ENCODE data around the gene IFI27.
"Not testable (repeated sequence)": the region's sequence is repeated elsewhere in the genome, so short reads cannot be mapped to it uniquely, and the experiment has no call there.

Gene IFI27

DNA sequence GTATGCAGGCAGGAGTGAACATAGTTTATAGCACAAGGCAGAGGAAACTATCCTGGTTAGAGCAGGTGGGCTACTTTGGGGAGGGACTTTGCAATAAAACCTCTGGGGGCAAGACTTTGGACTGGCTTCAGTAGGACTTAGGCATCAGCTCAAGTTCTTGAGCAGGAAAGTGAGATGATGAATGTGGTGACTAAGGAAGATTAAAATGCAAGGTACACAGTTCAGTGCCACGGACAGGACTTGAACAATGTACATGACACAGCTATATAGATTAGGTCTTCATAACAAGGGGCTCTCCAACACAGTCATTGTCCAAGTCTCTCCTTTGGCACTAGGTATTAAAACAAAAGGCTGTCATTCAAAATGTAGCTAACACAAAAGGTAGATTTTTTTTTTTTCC is 42.1 kb downstream of the IFI27 start:
- no peak for DNase-seq (ENCODE audit: low read depth)

- DNase-seq (ENCODE audit: low read depth), result no peak
Observed at GRCh38 chr14:94153750-94154342, 43.3 kb downstream of the IFI27 start.

DNA sequence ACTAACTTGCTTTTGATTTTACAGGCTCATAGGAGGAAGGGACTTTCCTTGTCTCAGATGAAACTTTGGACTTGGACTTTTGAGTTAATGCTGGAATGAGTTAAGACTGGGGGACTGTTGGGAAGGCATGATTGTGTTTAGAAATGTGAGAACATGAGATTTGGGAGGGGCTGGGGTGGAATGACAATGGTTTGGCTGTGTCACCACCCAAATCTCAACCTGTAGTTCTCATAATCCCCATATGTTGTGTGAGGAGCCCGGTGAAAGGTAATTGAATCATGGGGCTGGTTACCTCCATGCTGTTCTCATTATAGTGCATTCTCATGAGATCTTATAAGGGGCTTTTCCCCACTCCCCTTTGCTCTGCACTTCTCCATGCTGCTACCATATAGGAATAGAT is 45.6 kb downstream of the IFI27 start:
- not testable (repeated sequence) for DNase-seq (ENCODE audit: low read depth)

DNA sequence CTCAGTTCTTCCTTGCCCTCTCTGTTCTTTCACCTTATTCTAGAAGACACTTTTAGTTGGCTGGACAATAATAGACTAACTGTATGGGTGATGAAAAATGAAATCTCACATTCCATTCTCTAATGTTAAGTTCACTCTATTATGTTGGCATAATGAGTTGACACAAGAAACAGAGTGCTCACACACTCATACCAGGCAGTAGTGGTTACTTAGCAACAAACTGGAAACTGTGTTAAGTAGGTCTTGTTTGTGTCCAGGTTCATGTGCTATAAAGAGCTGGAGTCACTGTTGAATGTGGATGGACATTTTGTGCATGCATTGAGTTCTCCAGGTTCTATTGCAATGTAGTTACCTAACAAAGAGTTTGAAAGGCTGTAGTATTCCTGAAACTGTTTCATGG is 46.7 kb downstream of the IFI27 start:
- DNase-seq (ENCODE audit: low read depth), result no peak

DNA sequence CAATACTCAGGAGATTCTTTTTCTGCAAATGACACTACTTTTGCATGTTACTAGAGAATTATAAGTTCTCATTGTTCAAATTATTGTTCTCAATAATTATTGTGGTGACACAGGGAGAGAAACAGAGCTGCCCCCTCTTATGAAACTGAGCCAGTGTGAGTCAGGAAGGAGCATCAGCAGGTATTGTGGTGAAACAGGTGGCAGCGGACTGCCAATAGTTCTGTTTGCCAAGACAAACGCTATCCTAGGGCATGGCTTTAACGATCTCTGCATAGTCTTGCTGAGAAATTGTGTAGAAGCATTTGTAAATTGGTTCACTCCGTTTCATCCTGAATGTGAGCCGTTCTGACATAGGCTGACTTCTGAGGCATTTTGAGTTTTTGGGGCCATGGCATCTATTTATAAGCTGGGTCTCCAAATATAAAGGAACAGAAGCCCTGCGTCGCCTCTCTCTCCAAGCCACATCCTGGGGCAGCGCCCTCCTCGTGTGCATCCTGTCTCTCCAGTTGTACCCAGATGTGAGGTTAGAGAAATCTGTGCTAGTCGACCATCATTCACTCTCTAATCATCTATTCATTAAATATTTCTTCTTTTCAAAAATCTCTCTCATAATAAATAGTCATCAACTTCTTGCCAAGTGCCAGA is 47.8 kb downstream of the IFI27 start:
- no peak for DNase-seq (ENCODE audit: low read depth)

GRCh38 chr14:94161058-94161457 is 50.5 kb downstream of the IFI27 start:
- no peak for DNase-seq (ENCODE audit: low read depth)

DNA sequence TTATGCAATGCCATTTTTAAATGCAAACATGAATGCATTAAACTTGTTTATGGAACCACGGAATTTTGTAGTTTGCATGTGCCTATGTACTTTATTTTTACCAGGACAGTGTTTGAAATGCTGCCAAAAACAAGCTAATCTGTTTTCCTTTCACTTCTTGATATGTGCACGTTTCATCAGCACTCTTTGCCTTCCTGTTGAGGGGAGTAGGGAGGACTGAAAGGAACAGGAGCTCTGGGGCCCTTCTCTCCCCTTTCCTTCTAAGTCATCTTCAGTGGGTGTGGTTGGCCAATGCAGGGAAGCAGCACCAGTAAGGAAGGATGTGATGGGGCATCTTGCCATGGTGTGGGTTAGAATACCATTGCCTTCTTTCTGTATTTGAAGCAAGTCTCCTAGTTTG is 51.4 kb downstream of the IFI27 start:
- DNase-seq (ENCODE audit: low read depth), result no peak

- no peak for DNase-seq (ENCODE audit: low read depth)
Observed at GRCh38 chr14:94162466-94162865, 51.9 kb downstream of the IFI27 start.

GRCh38 chr14:94163796-94164195 is 53.3 kb downstream of the IFI27 start:
- no peak for DNase-seq (ENCODE audit: low read depth)

GRCh38 chr14:94164685-94165431 is 54.3 kb downstream of the IFI27 start:
- no peak for DNase-seq (ENCODE audit: low read depth)

- no peak for DNase-seq (ENCODE audit: low read depth)
Observed at GRCh38 chr14:94165744-94166143, 55.2 kb downstream of the IFI27 start.

Data from stimulated activated CD8-positive, alpha-beta memory T cell treated with anti-CD3 and anti-CD28 coated beads, Interleukin-12 subunit alpha, Interleukin-12 subunit beta, amount 100 ng/mL, for 1 hour (primary cell).